Choroid plexus epithelial cell (primary cell): ENCODE results near the gene VPS9D1.

Experiments
- DNase-seq: peaks from one replicate; pipeline ENCODE4 v3.0.0-alpha.2; 2010; ENCODE audit warnings: low read depth
- H3K4me3 ChIP-seq: 2 replicates; pipeline ENCODE4 v1.5.1; 2011; ENCODE audit warnings: low read depth, mild to moderate bottlenecking, control low read depth, low read length, moderate library complexity
- CTCF ChIP-seq: conservative IDR thresholded peaks from 2 replicates; pipeline ENCODE4 v1.5.1; 2011; ENCODE audit warnings: low read depth, mild to moderate bottlenecking, control low read depth, inconsistent platforms, low read length, moderate library complexity

Gene VPS9D1

GRCh38 chr16:89749637-89750036 lies 28.9 kb upstream of the VPS9D1 start:
- TF ChIP-seq CTCF = no peak
- DNase-seq = no peak
- H3K4me3 ChIP-seq = no peak overlapping the region

GRCh38 chr16:89748921-89749320 lies 28.2 kb upstream of the VPS9D1 start:
- no peak for TF ChIP-seq CTCF
- no peak overlapping the region for H3K4me3 ChIP-seq
- DNase-seq = no peak

DNA sequence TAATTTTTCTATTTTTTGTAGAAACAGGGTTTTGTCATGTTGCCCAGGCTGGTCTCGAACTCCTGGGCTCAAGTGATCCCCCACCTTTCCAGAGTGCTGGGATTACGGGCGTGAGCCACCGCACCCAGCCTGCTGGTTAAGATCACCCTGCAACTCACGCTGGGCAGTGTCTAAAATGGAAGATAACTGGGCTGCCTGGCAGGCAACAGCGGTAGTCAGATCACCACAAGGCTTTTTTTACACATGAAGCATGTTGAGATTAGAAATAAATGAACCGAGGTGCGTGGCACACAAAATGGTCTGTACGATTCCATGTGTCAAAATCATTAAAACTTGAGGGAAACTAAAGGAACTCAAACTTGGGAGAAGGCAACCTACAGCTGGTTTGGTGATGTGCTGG lies 27.4 kb upstream of the VPS9D1 start:
- H3K4me3 ChIP-seq = no peak overlapping the region
- DNase-seq = no peak
- TF ChIP-seq CTCF = no peak

DNA sequence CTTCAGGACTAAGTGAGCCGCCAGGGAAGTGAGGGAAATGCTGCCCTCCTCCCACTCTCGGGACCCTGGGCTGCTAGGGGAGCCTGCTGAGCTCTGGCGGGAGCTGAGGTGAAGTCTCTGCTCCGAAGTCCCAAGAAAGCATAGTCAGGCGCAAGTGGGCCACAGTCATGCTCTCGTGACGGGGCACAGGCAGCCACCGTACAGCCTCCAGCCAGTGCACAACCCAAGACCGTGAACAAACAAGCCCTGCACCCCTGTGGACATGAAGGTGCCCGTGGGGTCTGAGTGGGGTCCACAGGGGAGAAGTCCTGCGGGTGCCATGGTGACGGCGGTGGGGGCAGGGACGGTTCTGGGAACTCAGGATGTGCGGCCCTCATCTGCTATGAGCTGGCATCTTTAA lies 25.3 kb upstream of the VPS9D1 start:
- no peak for TF ChIP-seq CTCF
- H3K4me3 ChIP-seq = no peak overlapping the region
- no peak for DNase-seq

DNA sequence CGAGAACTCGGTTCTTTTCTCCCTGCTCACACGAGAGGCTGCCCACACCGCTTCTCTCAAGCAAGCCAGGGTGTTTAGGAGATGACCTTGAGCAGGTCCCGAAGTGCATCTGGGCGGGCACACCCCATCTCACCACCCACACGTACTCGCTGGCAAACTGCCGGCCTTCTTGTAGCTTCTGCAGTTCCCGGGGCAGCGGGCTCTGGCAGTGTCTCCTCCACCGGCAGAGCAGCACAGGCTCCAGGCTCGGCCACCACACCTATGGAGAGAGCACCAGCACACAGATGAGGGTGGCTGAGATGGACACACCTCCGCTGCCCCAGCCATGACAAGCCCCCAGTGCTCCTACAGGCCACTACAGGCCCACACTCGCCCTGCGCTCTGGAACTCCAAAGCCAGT lies 24.1 kb upstream of the VPS9D1 start:
- TF ChIP-seq CTCF = no peak
- DNase-seq = no peak
- no peak overlapping the region for H3K4me3 ChIP-seq

- H3K4me3 ChIP-seq = no peak overlapping the region
- no peak for DNase-seq
- TF ChIP-seq CTCF = no peak
Observed at GRCh38 chr16:89742948-89743347, 22.2 kb upstream of the VPS9D1 start.

- DNase-seq = no peak
- H3K4me3 ChIP-seq = no peak overlapping the region
- TF ChIP-seq CTCF = no peak
Observed at GRCh38 chr16:89741342-89742014, 20.8 kb upstream of the VPS9D1 start.
